Body of pancreas (tissue), 4 donors: ENCODE data around the gene CSH2. TPM values are rescaled to one million over a fixed set of nuclear protein-coding genes. Genes with fewer than 3 reads are reported as not detected.

Source experiments
- ATAC-seq: fragments of 150-250 bp; one replicate; pipeline ENCODE4 v1.9.1; 2016
- DNase-seq, 4 donors: peaks; one replicate each; pipeline ENCODE4 v3.0.0-alpha.2; 2019
- H3K27ac ChIP-seq, 4 donors: fragments of 200-600 bp; sonication (generic); 1 replicate in 3 of 4; 2 replicates in 1 of 4; pipeline versions ENCODE4 v1.5.1 to v1.6.1; 2016 to 2019; ENCODE audit warnings: mild to moderate bottlenecking in 1 of 4, mixed read lengths in 1 of 4, moderate library complexity in 1 of 4
- H3K27me3 ChIP-seq, 2 donors: fragments of 200-600 bp; sonication (generic); one replicate each; pipeline ENCODE4 v1.6.0; 2016; ENCODE audit warnings: mild to moderate bottlenecking in 1 of 2
- H3K36me3 ChIP-seq, 2 donors: fragments of 200-600 bp; sonication (generic); replicated peaks in 1 of 2; 2 replicates each; pipeline ENCODE4 v1.5.1; 2016; ENCODE audit warnings: low read depth in 2 of 2; ENCODE audit not compliant: insufficient read depth in 1 of 2
- H3K4me1 ChIP-seq: fragments of 200-600 bp; sonication (generic); one replicate; pipeline ENCODE4 v1.6.0; 2016
- H3K4me3 ChIP-seq, 2 donors: fragments of 200-600 bp; sonication (generic); 1 replicate in 1 of 2; 2 replicates in 1 of 2; pipeline ENCODE4 v1.5.1; 2016 to 2019
- H3K9me3 ChIP-seq, 3 donors: fragments of 200-600 bp; sonication (generic); 1 replicate in 2 of 3; 2 replicates in 1 of 3; pipeline ENCODE4 v1.5.1; 2016
- CTCF ChIP-seq, 7 experiments: fragments of 450-650 bp in 4 of 7; fragments of 200-600 bp in 3 of 7; sonication (generic) in 3 of 7; IDR thresholded peaks; one replicate each; pipeline ENCODE4 v1.5.1; 2016 to 2019; ENCODE audit warnings: antibody characterized with exemption in 7 of 7
- POLR2A ChIP-seq, 3 donors: fragments of 450-650 bp; IDR thresholded peaks; one replicate each; pipeline ENCODE4 v1.6.1; 2016; ENCODE audit warnings: antibody characterized with exemption in 3 of 3, mild to moderate bottlenecking in 2 of 3
- WGBS, 2 donors: methylation state at CpG; one replicate each; pipeline ENCODE4 v1.1.5; 2017; 5-methylcytosine and 5-hydroxymethylcytosine counted together
- intact Hi-C: fragments of 100-400 bp; cut with DNase I; formaldehyde crosslinking; loops from one replicate; pipeline ENCODE4 v1.15.1; 2023
- total RNA-seq, 2 donors: library from RNA; depleted of rRNA; stranded (reverse); fragments of >200 nt; gene quantifications; one replicate each; pipeline ENCODE4 v1.1.0, GENCODE V29; 2016

The CSH2 gene
- total RNA-seq, 2 donors from 2014 or later: not detected

GRCh38 chr17:63842540-63843386 lies 30.7 kb downstream of the CSH2 start, which contains the start of gene SMARCD2:
Gene SMARCD2 (minus strand): TSS chr17:63842685. CDS start chr17:63842674, 11 bp downstream.
- H3K4me3 ChIP-seq: peak within 1 kb of the TSS; percentile 75 to 83
- DNase-seq (peak; percentile 99), ATAC-seq (peak; percentile 89)
- H3K27me3 ChIP-seq: no peaks in the 10 kb centered on the region
- WGBS, 2 donors: 0% methylated on average over 7 to 68 of the region's 92 CpGs
- peak; percentile 60 to 72 (median 62) for TF ChIP-seq POLR2A (IDR thresholded peaks at IDR 0.05)
- peak in 3 of 7 experiments; percentile 9 to 28 (median 19) for TF ChIP-seq CTCF (IDR thresholded peaks at IDR 0.05)
- H3K9me3 ChIP-seq: no peaks in the 10 kb centered on the region
- intact Hi-C loops: no loop called here
- H3K4me1 ChIP-seq: peaks cover 45% of the 10 kb centered on the region
- peak within 1 kb of the TSS; percentile 87 to 94 (median 93) for H3K27ac ChIP-seq
- H3K36me3 ChIP-seq: no peaks in the 10 kb centered on the region

GRCh38 chr17:63842173-63842539 lies 31.3 kb downstream of the CSH2 start:
- ATAC-seq (peak; percentile 12), DNase-seq (peak in 3 of 4 donors; percentile 38 to 53 (median 42))
- intact Hi-C loops: no loop called here
- Histone ChIP-seq H3K9me3 (no peaks in the 10 kb centered on the region), H3K4me3 (peak overlapping the region; percentile 75 to 83), H3K27me3 (no peaks in the 10 kb centered on the region), H3K36me3 (no peaks in the 10 kb centered on the region), H3K4me1 (peaks cover 51% of the 10 kb centered on the region), H3K27ac (peak overlapping the region; percentile 87 to 94 (median 93))
- 0% methylated on average over 20 to 31 of the region's 36 CpGs for WGBS, 2 donors
- TF ChIP-seq CTCF (IDR thresholded peaks at IDR 0.05): no peak
- peak in 1 of 3 donors; percentile 2 for TF ChIP-seq POLR2A (IDR thresholded peaks at IDR 0.05)

- TF ChIP-seq POLR2A (IDR thresholded peaks at IDR 0.05) (peak in 2 of 3 donors; percentile 37 to 45), CTCF (IDR thresholded peaks at IDR 0.05) (no peak)
- Histone ChIP-seq H3K36me3 (no peaks in the 10 kb centered on the region), H3K4me3 (peak overlapping the region; percentile 75 to 83), H3K27ac (peak overlapping the region; percentile 87 to 94 (median 93)), H3K27me3 (no peaks in the 10 kb centered on the region), H3K9me3 (no peaks in the 10 kb centered on the region), H3K4me1 (peaks cover 57% of the 10 kb centered on the region)
- 3 to 7% methylated on average over 9 to 24 of the region's 26 CpGs for WGBS, 2 donors
- intact Hi-C loops: no loop called here
- ATAC-seq: peak; percentile 1
- peak; percentile 61 to 65 (median 65) for DNase-seq
Observed at GRCh38 chr17:63841350-63842172, 31.9 kb downstream of the CSH2 start.

- TF ChIP-seq POLR2A (IDR thresholded peaks at IDR 0.05) (no peak), CTCF (IDR thresholded peaks at IDR 0.05) (no peak)
- DNase-seq (peak in 3 of 4 donors; percentile 36 to 50 (median 37)), ATAC-seq (no peak)
- Histone ChIP-seq H3K4me1 (peaks cover 58% of the 10 kb centered on the region), H3K36me3 (peaks cover 0 to 2% of the 10 kb centered on the region in 2 donors), H3K27ac (peak overlapping the region; percentile 65 to 94 (median 90)), H3K27me3 (no peaks in the 10 kb centered on the region), H3K9me3 (no peaks in the 10 kb centered on the region), H3K4me3 (no peak overlapping the region)
- WGBS, 2 donors: 40 to 43% methylated on average over 3 to 4 of the region's 4 CpGs
- intact Hi-C loops: no loop called here
Observed at GRCh38 chr17:63840591-63841349, 32.7 kb downstream of the CSH2 start.
